CD4-positive, alpha-beta T cell treated with Interleukin-17A for 1 hour (primary cell): Measurements from ENCODE around the gene CCR5AS.
"Not testable (repeated sequence)": the region's sequence is repeated elsewhere in the genome, so short reads cannot be mapped to it uniquely, and the experiment has no call there.

ENCODE experiments used
- DNase-seq: peaks from one replicate; pipeline ENCODE4 v3.0.0-alpha.2; 2020

Gene CCR5AS

GRCh38 chr3:46353090-46353489 lies 53.8 kb downstream of the CCR5AS start:
- no peak for DNase-seq

- no peak for DNase-seq
Measured at GRCh38 chr3:46351646-46352045, 55.2 kb downstream of the CCR5AS start.

- no peak for DNase-seq
Measured at GRCh38 chr3:46350262-46350565, 56.7 kb downstream of the CCR5AS start.

- DNase-seq, result no peak
Measured at GRCh38 chr3:46349484-46350261, 57.2 kb downstream of the CCR5AS start.

GRCh38 chr3:46348823-46349482 lies 57.9 kb downstream of the CCR5AS start:
- DNase-seq, result no peak

- DNase-seq, result no peak
Measured at GRCh38 chr3:46344476-46344875, 62.4 kb downstream of the CCR5AS start.

- DNase-seq, result no peak
Measured at GRCh38 chr3:46338840-46339239, 68.0 kb downstream of the CCR5AS start.

- DNase-seq, result no peak
Measured at GRCh38 chr3:46337911-46338310, 69.0 kb downstream of the CCR5AS start.

GRCh38 chr3:46335541-46335940 lies 71.3 kb downstream of the CCR5AS start:
- DNase-seq, result no peak

GRCh38 chr3:46334741-46335478 lies 72.0 kb downstream of the CCR5AS start:
- no peak for DNase-seq

GRCh38 chr3:46330676-46331075 lies 76.2 kb downstream of the CCR5AS start:
- not testable (repeated sequence) for DNase-seq

GRCh38 chr3:46325645-46326300 lies 81.1 kb downstream of the CCR5AS start:
- no peak for DNase-seq

GRCh38 chr3:46324036-46324435 lies 82.8 kb downstream of the CCR5AS start:
- no peak for DNase-seq

- no peak for DNase-seq
Measured at GRCh38 chr3:46321461-46322104, 85.3 kb downstream of the CCR5AS start.

- DNase-seq, result no peak
Measured at GRCh38 chr3:46318207-46318927, 88.5 kb downstream of the CCR5AS start.

- no peak for DNase-seq
Measured at GRCh38 chr3:46316206-46316605, 90.7 kb downstream of the CCR5AS start.

GRCh38 chr3:46314517-46314916 lies 92.3 kb downstream of the CCR5AS start:
- DNase-seq, result no peak
